Uterus (tissue), 2 donors: ENCODE results near the gene CPLX1.

Source experiments
- POLR2A ChIP-seq, 2 donors: fragments of 450-650 bp; IDR thresholded peaks; one replicate each; pipeline ENCODE4 v1.6.1; 2016; ENCODE audit warnings: antibody characterized with exemption in 2 of 2, mild to moderate bottlenecking in 1 of 2, moderate library complexity in 1 of 2
- TF ChIP-seq, protein P1 (sequence below), 4 experiments: fragments of 200-600 bp in 2 of 4; fragments of 450-650 bp in 2 of 4; sonication (generic) in 2 of 4; IDR thresholded peaks; one replicate each; pipeline ENCODE4 v1.5.1; 2016 to 2019; ENCODE audit warnings: antibody characterized with exemption in 4 of 4, mild to moderate bottlenecking in 2 of 4, moderate library complexity in 1 of 4

DNA sequence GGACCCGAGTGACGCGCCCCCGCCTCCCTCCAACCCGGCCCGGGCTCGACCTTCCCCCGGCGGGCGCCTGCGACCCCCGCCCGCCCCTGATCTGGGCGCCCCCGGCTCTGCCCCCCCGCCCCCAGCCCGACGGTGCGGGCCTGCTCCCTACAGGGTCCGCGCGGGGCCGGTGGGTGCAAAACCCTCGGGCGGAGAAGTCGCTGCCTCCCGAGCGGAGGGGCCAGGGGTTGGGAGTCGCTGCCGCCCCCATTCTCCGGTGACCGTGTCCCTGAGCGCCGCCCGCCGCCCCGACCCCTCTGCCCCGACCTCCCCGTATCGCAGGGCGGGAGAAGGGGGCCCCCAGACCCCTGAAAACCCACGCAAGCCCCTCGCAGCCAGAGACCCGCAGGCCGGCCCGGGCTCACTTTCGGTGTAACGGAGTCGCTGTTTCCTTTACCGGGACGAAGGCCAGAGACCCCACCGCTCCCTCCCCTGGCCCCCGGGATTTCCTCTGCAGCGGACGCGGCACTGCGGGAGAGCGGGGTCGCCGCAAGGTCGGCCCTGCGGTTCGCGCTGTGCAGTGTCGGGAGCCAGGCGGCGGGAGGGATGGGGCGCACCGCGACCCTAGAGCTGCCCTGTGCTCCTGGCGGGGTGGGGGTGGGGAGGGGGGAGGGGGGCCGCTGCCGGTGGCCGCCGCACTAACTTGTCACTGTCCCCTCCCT, 729 bp upstream of the CPLX1 start:
- TF ChIP-seq, protein P1, sequence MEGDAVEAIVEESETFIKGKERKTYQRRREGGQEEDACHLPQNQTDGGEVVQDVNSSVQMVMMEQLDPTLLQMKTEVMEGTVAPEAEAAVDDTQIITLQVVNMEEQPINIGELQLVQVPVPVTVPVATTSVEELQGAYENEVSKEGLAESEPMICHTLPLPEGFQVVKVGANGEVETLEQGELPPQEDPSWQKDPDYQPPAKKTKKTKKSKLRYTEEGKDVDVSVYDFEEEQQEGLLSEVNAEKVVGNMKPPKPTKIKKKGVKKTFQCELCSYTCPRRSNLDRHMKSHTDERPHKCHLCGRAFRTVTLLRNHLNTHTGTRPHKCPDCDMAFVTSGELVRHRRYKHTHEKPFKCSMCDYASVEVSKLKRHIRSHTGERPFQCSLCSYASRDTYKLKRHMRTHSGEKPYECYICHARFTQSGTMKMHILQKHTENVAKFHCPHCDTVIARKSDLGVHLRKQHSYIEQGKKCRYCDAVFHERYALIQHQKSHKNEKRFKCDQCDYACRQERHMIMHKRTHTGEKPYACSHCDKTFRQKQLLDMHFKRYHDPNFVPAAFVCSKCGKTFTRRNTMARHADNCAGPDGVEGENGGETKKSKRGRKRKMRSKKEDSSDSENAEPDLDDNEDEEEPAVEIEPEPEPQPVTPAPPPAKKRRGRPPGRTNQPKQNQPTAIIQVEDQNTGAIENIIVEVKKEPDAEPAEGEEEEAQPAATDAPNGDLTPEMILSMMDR (IDR thresholded peaks at IDR 0.05): no peak
- no peak for TF ChIP-seq POLR2A (IDR thresholded peaks at IDR 0.05)
